Cerebellar cortex (tissue), 1 donor: ENCODE data around the gene UBAP2L.
A peak's percentile ranks its signal among the peaks of the same experiment; 100 is the strongest.
"Not testable (repeated sequence)": the region's sequence is repeated elsewhere in the genome, so short reads cannot be mapped to it uniquely, and the experiment has no call there.

ENCODE experiments used
- DNase-seq: peaks from one replicate; pipeline ENCODE4 v3.0.0-alpha.2; 2015; ENCODE audit warnings: low spot score

The UBAP2L gene

GRCh38 chr1:154256686-154257085 is 35.9 kb downstream of the UBAP2L start:
- DNase-seq, result no peak

- DNase-seq, result no peak
These were observed 38.0 kb downstream of the UBAP2L start for GRCh38 chr1:154258784-154259183.

GRCh38 chr1:154260127-154260526 is 39.4 kb downstream of the UBAP2L start:
- no peak for DNase-seq

- no peak for DNase-seq
These were observed 42.9 kb downstream of the UBAP2L start for GRCh38 chr1:154263465-154264332.

GRCh38 chr1:154264454-154264853 is 43.7 kb downstream of the UBAP2L start:
- no peak for DNase-seq

GRCh38 chr1:154265586-154265985 is 44.8 kb downstream of the UBAP2L start:
- no peak for DNase-seq

GRCh38 chr1:154270833-154271232 is 50.1 kb downstream of the UBAP2L start:
- DNase-seq, result no peak

- peak; percentile 96 for DNase-seq
These were observed 51.7 kb downstream of the UBAP2L start, which contains the start of gene HAX1 for GRCh38 chr1:154272217-154272998. HAX1 (plus strand) TSS chr1:154272629; CDS start chr1:154272724, 95 bp downstream.

GRCh38 chr1:154272999-154273563 is 52.3 kb downstream of the UBAP2L start:
- DNase-seq, result no peak

GRCh38 chr1:154276797-154277196 is 56.0 kb downstream of the UBAP2L start:
- no peak for DNase-seq

GRCh38 chr1:154287591-154287990 is 66.8 kb downstream of the UBAP2L start:
- not testable (repeated sequence) for DNase-seq

GRCh38 chr1:154288661-154289060 is 67.9 kb downstream of the UBAP2L start:
- no peak for DNase-seq

GRCh38 chr1:154290921-154291320 is 70.2 kb downstream of the UBAP2L start:
- no peak for DNase-seq

- DNase-seq, result no peak
These were observed 74.9 kb downstream of the UBAP2L start for GRCh38 chr1:154295408-154296235.

GRCh38 chr1:154301582-154301981 is 80.8 kb downstream of the UBAP2L start:
- DNase-seq, result no peak

- no peak for DNase-seq
These were observed 84.0 kb downstream of the UBAP2L start for GRCh38 chr1:154304664-154305337.

- no peak for DNase-seq
These were observed 85.4 kb downstream of the UBAP2L start for GRCh38 chr1:154306151-154306550.

GRCh38 chr1:154307670-154308270 is 87.0 kb downstream of the UBAP2L start:
- DNase-seq, result not testable (repeated sequence)

GRCh38 chr1:154309136-154309535 is 88.4 kb downstream of the UBAP2L start:
- not testable (repeated sequence) for DNase-seq

GRCh38 chr1:154312229-154313065 is 91.7 kb downstream of the UBAP2L start:
- DNase-seq, result not testable (repeated sequence)
